Activated CD4-positive, alpha-beta T cell treated with anti-CD3 and anti-CD28 coated beads, Interleukin-2, amount 10 ng/mL, durations not matched to agents 24 days and 14 days (primary cell): Measurements from ENCODE around the gene BPIFB1. TPM values are rescaled to one million over a fixed set of nuclear protein-coding genes. Genes with fewer than 3 reads are reported as not detected.

Experiments used
- DNase-seq: peaks from one replicate; pipeline ENCODE4 v3.0.0; 2022
- H3K27ac Mint-ChIP-seq: one replicate; pipeline ENCODE4 v1.8.0; 2022; ENCODE audit warnings: mild to moderate bottlenecking, mixed read lengths
- H3K27me3 Mint-ChIP-seq: one replicate; pipeline ENCODE4 v1.8.0; 2022; ENCODE audit warnings: mixed read lengths
- H3K36me3 Mint-ChIP-seq: one replicate; pipeline ENCODE4 v1.8.0; 2022; ENCODE audit warnings: low read depth, mild to moderate bottlenecking, mixed read lengths
- H3K4me1 Mint-ChIP-seq: one replicate; pipeline ENCODE4 v1.8.0; 2021; ENCODE audit warnings: mixed read lengths
- H3K4me3 Mint-ChIP-seq: one replicate; pipeline ENCODE4 v1.8.0; 2022; ENCODE audit warnings: mild to moderate bottlenecking, moderate library complexity, mixed read lengths
- H3K9me3 Mint-ChIP-seq: one replicate; pipeline ENCODE4 v1.8.0; 2021; ENCODE audit warnings: mixed read lengths
- intact Hi-C: fragments of 100-400 bp; cut with micrococcal nuclease; formaldehyde crosslinking; loops from one replicate; pipeline ENCODE4 v1.15.1; 2023
- total RNA-seq: library from RNA; stranded (reverse); gene quantifications from 2 replicates; pipeline ENCODE4 v1.2.3, GENCODE V29; 2022

BPIFB1 gene
- total RNA-seq, 1 donor from 2014 or later, result not detected

DNA sequence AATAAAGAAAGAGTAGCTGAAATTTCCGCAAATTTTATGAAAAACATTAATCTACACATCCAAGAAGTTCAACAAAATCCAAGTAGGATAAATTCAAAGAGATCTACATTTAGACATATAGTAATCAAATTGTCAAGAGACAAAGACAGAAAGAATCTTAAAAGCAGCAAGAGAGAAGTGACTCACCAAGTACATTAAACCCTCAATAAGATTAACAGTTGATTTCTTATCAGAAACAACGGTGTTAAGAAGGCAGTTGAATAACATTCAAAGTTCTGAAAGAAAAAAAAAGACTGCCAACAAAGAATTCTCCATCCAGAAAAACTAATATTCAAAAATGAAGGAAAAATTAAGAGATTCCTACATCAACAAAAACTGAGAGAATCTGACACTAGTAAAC is 28.0 kb upstream of the BPIFB1 start:
- DNase-seq, result no peak
- intact Hi-C loops, result no loop called here
- Mint-ChIP-seq H3K36me3 (no peaks in the 10 kb centered on the region), H3K9me3 (no peaks in the 10 kb centered on the region), H3K27ac (no peak overlapping the region), H3K4me1 (no peaks in the 10 kb centered on the region), H3K27me3 (peaks cover 14% of the 10 kb centered on the region), H3K4me3 (no peak overlapping the region)

DNA sequence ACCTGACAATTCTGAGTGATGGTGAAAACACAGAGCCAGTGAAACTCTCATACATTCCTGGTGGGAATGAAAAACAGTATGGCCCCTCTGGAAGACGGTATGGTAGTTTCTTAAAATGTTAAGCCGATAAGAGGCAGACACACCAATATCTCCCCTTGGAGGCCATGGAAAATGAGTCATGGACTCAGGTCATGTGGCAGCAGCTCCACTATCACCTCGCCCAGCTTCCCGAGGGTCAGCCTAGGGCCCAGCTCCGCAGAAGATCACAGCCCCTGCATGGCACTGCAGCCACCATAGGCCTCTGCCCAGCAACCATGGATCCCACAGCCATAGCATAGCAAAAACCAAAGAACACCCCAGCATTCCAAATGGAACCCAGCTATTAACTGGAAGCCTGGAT is 25.8 kb upstream of the BPIFB1 start:
- intact Hi-C loops, result no loop called here
- no peaks in the 10 kb centered on the region for H3K9me3 Mint-ChIP-seq
- DNase-seq, result no peak
- H3K27me3 Mint-ChIP-seq, result peaks cover 23% of the 10 kb centered on the region
- H3K4me1 Mint-ChIP-seq, result no peaks in the 10 kb centered on the region
- no peak overlapping the region for H3K4me3 Mint-ChIP-seq
- H3K27ac Mint-ChIP-seq, result no peak overlapping the region
- no peaks in the 10 kb centered on the region for H3K36me3 Mint-ChIP-seq

DNA sequence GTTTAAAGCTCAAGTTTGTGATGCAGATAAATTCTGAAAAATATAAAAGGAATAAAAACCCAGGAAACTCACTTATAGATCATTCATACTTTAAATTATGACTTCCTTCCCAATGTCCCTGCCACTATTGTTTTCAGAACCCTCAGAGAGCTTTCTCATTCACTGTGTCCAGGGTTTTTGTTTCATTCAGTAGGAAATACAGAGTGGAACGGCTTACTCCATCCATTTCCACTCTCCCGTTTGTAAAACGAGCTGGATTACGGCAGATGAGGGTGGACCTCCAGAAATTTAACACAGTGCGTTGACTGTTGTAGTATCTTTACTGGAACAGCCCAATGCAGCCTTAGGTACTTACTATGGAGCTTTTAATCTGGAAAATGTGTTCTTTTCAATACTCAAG is 23.6 kb upstream of the BPIFB1 start:
- Mint-ChIP-seq H3K4me3 (no peak overlapping the region), H3K27me3 (peaks cover 21% of the 10 kb centered on the region), H3K27ac (no peak overlapping the region), H3K36me3 (no peaks in the 10 kb centered on the region), H3K4me1 (no peaks in the 10 kb centered on the region), H3K9me3 (no peaks in the 10 kb centered on the region)
- intact Hi-C loops, result no loop called here
- DNase-seq, result no peak

DNA sequence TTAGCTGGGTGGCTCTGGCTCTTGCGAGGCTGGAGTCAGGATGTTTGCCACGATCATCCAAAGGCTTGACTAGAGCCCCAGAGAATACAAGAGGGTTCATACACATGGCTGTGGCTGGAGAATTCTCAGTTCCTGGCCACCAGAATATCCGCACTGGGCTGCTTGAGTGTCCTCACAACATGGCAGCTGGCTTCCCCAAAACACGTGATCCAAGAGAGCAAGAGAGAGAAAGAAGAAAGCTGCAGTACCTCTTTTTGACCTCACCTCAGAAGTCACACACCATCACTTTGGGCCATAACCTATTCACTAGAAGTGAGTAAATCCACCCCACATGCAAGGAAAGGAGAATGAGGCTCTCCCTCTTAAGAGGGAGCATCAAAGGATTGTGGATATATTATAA is 21.5 kb upstream of the BPIFB1 start:
- no peak overlapping the region for H3K27ac Mint-ChIP-seq
- peaks cover 15% of the 10 kb centered on the region for H3K27me3 Mint-ChIP-seq
- intact Hi-C loops, result no loop called here
- no peak for DNase-seq
- H3K4me3 Mint-ChIP-seq, result no peak overlapping the region
- no peaks in the 10 kb centered on the region for H3K9me3 Mint-ChIP-seq
- H3K4me1 Mint-ChIP-seq, result no peaks in the 10 kb centered on the region
- H3K36me3 Mint-ChIP-seq, result no peaks in the 10 kb centered on the region

DNA sequence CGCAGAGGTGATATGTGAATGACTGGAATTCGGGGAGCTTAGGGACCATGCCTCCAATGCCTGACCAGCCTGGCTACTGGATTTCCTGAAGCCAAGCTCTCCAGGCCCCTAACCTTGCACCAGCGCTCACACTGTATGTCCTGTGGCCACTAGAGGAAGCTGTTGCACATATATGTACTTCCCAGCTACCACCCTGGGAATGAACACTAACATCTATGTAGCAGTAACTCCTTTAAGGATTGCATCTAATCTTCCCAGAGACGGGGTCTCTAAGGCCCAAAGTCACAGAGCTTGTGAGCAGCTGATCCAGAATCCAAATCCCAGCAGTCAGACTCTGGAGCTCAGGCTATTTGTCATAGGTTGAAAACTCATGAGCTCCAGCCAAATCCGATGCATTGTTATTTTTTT is 20.4 kb upstream of the BPIFB1 start:
- no peak overlapping the region for H3K27ac Mint-ChIP-seq
- no peak overlapping the region for H3K4me3 Mint-ChIP-seq
- no peak for DNase-seq
- intact Hi-C loops, result no loop called here
- peaks cover 16% of the 10 kb centered on the region for H3K27me3 Mint-ChIP-seq
- no peaks in the 10 kb centered on the region for H3K9me3 Mint-ChIP-seq
- H3K36me3 Mint-ChIP-seq, result no peaks in the 10 kb centered on the region
- no peaks in the 10 kb centered on the region for H3K4me1 Mint-ChIP-seq

DNA sequence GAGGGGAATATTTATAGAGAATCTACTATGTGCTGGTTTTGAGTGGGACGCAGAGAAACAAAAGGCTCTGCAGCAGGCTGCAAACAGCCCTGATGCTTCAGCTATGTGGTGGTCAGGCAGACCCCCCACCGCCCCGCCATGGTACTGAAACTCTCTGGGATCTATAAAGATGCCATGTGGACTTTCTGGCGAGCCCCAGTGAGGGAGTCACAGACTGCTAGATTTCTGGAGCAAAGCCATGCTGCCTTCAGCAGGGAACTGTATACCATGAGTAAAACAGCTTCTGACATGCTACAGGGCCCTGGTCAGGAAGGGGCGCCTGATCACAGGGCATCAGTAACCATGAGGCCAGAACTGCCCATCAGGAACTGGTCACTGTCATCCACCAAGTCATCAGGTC is 19.2 kb upstream of the BPIFB1 start:
- H3K4me3 Mint-ChIP-seq, result no peak overlapping the region
- no peak overlapping the region for H3K27ac Mint-ChIP-seq
- no peaks in the 10 kb centered on the region for H3K36me3 Mint-ChIP-seq
- no peaks in the 10 kb centered on the region for H3K4me1 Mint-ChIP-seq
- DNase-seq, result no peak
- H3K9me3 Mint-ChIP-seq, result no peaks in the 10 kb centered on the region
- intact Hi-C loops, result no loop called here
- peaks cover 21% of the 10 kb centered on the region for H3K27me3 Mint-ChIP-seq

DNA sequence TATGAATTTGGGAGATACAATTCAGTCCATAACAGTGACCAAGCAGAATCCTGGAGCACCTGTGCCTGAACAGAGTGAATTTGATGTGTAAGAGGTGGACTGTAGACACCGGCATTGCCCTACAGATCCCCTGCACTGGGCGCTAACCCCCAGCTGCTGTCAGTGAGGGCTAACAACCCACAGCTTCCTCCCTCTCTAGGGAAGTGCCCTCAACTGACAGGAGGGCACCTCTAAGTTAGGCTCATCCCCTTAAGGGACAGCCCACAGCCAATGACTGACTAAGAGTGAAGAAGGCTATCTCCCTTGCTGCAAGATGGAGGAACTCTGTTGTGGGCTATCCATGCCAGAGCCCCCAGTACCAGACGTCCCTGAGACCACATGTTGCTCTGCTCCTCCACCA is 15.3 kb upstream of the BPIFB1 start:
- Mint-ChIP-seq H3K4me3 (no peak overlapping the region), H3K27me3 (peaks cover 11% of the 10 kb centered on the region), H3K9me3 (no peaks in the 10 kb centered on the region), H3K27ac (no peak overlapping the region), H3K4me1 (no peaks in the 10 kb centered on the region), H3K36me3 (no peaks in the 10 kb centered on the region)
- intact Hi-C loops, result no loop called here
- DNase-seq, result no peak

DNA sequence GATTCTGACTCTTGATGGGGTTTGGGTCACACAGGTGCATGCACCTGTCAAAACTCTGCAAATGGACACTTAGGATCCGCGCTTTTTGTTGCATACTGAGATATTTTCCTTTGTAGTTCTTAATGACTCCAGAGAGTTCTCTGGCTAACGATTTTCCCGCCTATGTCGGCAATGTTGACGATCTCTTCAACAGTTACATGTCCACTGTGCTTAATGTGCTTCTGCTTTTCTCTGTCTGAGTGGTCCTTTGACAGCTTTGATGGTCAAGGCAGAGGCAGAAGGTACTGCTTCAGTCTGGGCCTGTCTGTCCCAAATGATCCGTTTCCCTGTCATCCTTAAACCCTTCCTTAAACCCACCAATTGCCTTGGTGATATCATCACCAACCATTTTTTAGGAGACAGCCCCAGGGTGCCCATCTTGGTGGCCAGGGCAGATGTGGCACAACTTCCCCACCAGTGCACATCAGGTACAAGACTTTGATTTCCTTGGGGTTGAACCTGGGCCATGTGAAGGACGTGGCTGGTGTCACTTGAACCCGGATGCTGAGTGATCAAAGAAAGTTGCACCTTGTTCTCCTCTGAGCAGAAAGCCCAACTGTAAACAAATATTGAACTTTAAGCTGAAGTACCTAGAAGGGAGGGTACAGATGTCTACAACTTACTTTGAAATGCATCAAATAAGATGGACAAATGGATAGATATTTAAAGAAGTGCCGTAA is 10.7 kb upstream of the BPIFB1 start:
- Mint-ChIP-seq H3K4me3 (no peak overlapping the region), H3K27ac (no peak overlapping the region), H3K4me1 (no peaks in the 10 kb centered on the region), H3K9me3 (no peaks in the 10 kb centered on the region), H3K27me3 (peaks cover 11% of the 10 kb centered on the region), H3K36me3 (no peaks in the 10 kb centered on the region)
- no peak for DNase-seq
- intact Hi-C loops, result no loop called here

DNA sequence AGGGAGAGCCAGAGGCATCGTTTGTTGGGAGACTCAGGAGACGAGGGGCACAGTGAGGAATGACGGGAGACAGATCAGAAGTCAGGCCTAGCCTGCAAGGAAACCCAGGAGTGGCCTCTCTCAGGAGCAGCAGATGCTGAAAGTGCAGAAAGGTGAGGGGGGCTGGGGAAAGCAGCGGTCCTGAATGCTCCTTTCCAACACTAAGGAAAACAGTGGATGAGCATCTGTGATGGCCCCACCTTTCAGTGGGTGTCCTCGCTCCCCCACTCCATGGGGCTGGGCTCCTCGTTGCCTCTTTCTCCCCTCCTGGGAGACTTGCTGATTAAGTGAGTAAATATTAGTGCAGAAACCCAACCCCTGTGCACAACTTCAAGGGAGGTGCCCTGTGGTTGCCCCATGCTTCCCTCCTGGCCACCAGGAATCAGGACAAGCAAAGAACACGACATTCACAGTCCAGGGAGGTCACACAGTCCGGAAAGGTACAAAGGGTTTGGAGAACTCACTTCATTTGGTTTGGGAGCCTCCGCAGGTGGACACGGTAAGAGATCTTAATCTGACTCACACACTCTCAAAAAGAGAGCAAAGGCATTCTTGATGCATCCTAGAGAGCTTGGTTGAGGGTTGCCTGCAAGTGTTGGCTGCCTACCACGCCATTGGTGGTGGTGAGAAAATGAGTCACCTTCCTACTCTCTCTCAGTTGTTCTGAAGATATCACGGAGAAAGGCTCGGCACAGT is 9.7 kb upstream of the BPIFB1 start:
- Mint-ChIP-seq H3K9me3 (no peaks in the 10 kb centered on the region), H3K4me3 (no peak overlapping the region), H3K4me1 (no peaks in the 10 kb centered on the region), H3K36me3 (no peaks in the 10 kb centered on the region), H3K27me3 (peaks cover 5% of the 10 kb centered on the region), H3K27ac (no peak overlapping the region)
- intact Hi-C loops, result no loop called here
- DNase-seq, result no peak

DNA sequence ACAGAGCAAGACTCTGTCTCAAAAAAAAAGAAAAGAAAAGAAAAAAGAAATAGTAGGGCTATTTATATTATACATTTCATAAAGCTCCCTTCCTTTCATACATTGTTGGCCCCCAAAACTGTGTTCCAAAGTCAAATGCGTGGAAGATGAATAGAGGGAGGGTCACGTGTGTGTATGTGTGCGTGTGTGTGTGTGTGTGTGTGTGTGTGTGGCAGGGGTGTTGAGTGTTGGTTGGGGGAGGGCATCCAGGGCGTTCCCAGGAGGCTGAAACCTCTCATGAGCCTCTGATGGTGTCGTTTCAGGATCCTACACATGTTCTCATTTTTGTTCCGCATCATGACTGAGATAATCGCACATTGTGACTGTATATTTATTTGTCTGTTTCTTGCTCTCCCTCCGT is 7.8 kb upstream of the BPIFB1 start:
- H3K4me3 Mint-ChIP-seq, result no peak overlapping the region
- peaks cover 6% of the 10 kb centered on the region for H3K27me3 Mint-ChIP-seq
- H3K9me3 Mint-ChIP-seq, result no peaks in the 10 kb centered on the region
- H3K27ac Mint-ChIP-seq, result no peak overlapping the region
- no peaks in the 10 kb centered on the region for H3K4me1 Mint-ChIP-seq
- DNase-seq, result no peak
- intact Hi-C loops, result no loop called here
- H3K36me3 Mint-ChIP-seq, result no peaks in the 10 kb centered on the region

DNA sequence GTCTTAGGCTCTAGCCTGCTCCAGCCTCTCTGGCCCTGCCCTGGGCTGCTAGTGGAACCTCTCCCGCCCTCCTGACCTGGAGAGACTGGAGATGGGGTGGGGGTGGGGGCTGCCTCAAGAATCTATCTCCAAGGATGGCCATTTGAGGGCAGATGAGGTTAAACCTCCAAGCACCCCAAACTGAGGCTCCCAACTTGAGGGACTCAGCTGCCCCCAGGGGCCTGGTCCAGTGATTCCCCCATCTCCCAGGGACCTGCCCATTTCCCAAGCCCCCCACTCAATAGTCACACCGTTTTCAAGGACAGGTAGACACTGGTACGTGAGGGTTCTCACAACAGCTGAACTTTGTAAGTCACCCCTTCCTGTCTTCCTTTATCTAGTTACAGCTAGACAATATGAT is 7.1 kb upstream of the BPIFB1 start:
- Mint-ChIP-seq H3K9me3 (no peaks in the 10 kb centered on the region), H3K36me3 (no peaks in the 10 kb centered on the region), H3K4me1 (no peaks in the 10 kb centered on the region), H3K4me3 (no peak overlapping the region), H3K27ac (no peak overlapping the region), H3K27me3 (peaks cover 6% of the 10 kb centered on the region)
- no peak for DNase-seq
- intact Hi-C loops, result no loop called here

DNA sequence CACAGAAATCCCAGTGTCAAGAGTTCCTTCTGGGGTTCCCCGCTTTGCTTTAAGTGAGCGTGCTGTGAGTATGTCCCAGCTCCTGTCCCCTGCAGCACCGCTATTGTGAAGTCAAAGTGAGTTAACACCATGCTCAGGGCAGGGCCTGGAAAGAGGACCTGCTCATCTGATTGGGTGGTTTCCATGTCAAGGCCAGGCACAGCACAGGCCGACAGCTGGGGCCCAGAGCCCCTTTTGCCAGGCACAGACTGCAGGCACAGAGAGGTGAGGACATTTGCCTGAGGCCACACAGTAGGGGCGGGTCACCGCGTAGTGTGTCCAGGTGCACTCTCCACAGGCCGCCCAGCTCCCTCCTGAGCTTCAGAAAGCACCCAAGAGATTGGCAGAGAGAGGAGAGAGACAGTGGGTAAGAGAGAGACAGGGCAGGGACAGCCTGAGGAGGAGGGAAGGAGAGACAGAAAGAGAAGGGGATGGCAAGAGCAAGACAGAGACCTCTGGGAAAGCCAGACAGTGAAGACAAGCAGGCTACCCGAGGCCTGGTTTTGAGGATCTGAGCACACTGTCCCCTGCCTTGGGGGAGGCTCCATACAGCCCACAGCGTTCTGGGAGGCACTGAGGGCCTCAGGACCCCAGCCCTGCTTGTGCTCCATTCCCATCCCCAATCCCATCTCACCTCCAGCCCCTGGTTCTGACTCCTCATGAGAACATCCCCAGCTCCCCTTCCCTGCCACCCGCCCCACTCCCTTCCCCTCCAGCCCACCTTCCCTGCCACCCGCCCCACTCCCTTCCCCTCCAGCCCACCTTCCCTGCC is 6.5 kb upstream of the BPIFB1 start:
- Mint-ChIP-seq H3K36me3 (no peaks in the 10 kb centered on the region), H3K27ac (no peak overlapping the region), H3K4me3 (no peak overlapping the region), H3K9me3 (no peaks in the 10 kb centered on the region), H3K27me3 (peaks cover 6% of the 10 kb centered on the region), H3K4me1 (no peaks in the 10 kb centered on the region)
- DNase-seq, result no peak
- intact Hi-C loops, result no loop called here

DNA sequence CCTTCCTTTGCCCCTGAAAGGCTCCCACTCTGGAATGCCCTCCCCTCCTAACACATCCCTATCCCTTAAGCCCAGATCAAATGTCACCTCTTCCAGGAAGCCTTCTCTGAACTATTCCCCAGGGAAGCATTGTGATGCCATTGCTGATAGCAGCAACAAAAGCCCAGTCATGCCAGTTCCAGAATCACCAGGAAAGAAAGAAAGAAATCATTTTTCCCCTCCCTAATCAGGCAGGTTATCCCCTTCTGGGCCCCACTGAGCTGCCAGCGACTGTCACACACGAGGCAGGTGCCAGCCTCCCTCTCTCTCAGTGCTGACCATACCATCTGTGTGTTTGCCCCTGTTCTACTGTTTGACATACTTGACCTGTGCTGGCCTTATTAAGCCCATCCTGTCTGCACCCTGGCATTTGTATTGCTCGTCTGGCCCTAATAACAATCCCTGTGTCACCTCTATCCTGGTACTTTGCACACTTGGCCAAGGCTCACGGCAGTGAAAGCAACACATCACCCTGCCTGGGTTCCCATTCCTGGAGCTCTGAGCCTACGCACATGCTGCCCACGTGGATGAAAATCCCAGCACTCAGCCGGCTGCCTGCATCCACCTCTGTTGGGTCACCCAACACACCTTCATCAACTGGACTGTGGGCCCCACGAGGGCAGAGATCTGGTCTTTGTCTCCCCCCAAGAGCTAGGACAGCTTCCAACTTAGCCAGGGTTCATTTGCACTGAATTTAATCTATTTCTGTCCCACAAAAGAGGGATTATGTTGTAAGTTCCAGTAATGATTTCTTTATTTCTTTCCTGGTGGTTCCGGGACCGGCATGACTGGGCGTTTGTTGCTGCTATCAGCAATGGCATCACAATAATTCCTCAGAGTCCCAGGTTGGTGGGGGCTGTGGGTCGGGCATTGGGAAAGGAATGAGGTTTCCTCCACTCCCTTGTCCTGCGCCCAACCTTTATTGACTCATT is 5.3 kb upstream of the BPIFB1 start:
- Mint-ChIP-seq H3K4me3 (no peak overlapping the region), H3K27ac (no peak overlapping the region), H3K4me1 (no peaks in the 10 kb centered on the region), H3K27me3 (peaks cover 6% of the 10 kb centered on the region), H3K9me3 (no peaks in the 10 kb centered on the region), H3K36me3 (no peaks in the 10 kb centered on the region)
- intact Hi-C loops, result no loop called here
- no peak for DNase-seq
